ENCODE measurements around the gene TFE3. TPM values are rescaled to one million over a fixed set of nuclear protein-coding genes. Genes with fewer than 3 reads are reported as not detected.
A peak's percentile ranks its signal among the peaks of the same experiment; 100 is the strongest.

The TFE3 gene
- polyA plus RNA-seq, 3 donors = 12.8 to 41.2 (median 22.0) TPM

- H3K4me2 ChIP-seq (replicated peaks; ENCODE audit: extremely low read depth, low read length, poor library complexity, severe bottlenecking) = no peak overlapping the region
- no peak overlapping the region for H2AFZ ChIP-seq (ENCODE audit: insufficient read depth, low read depth, low read length, poor library complexity, severe bottlenecking)
- H3K9ac ChIP-seq (ENCODE audit: insufficient read depth, low read length, poor library complexity, severe bottlenecking) = no peak overlapping the region
- H3K27ac Mint-ChIP-seq = no peak overlapping the region
- H3K27me3 Mint-ChIP-seq (ENCODE audit: low read depth in 3 of 3) = peaks cover 2 to 4% (median 2%) of the 10 kb centered on the region in 3 donors
- peaks cover 28 to 32% of the 10 kb centered on the region in 2 donors for H3K36me3 ChIP-seq (replicated peaks in 1 of 2; ENCODE audit: control insufficient read depth in 1 of 2, insufficient read depth in 2 of 2, low read length in 2 of 2)
- no peak for TF ChIP-seq CTCF (IDR thresholded peaks at IDR 0.05)
- peaks cover 0 to 14% (median 1%) of the 10 kb centered on the region in 7 donors for H3K9me3 Mint-ChIP-seq
- intact Hi-C loops (cut with micrococcal nuclease) = no loop called here
- H3K79me2 ChIP-seq (ENCODE audit: insufficient read depth, low read length) = peaks cover 9% of the 10 kb centered on the region
- H3K4me1 ChIP-seq (ENCODE audit: control insufficient read depth in 1 of 2, insufficient read depth in 2 of 2, low read length in 2 of 2) = peaks cover 24 to 30% of the 10 kb centered on the region in 2 donors
- H3K27ac ChIP-seq (ENCODE audit: low read depth in 1 of 2, low read length in 2 of 2) = no peak overlapping the region
- H3K4me3 Mint-ChIP-seq = no peak overlapping the region
- peaks cover 29% of the 10 kb centered on the region for H3K4me1 Mint-ChIP-seq
- H3K4me3 ChIP-seq (replicated peaks in 1 of 3; ENCODE audit: low read depth in 2 of 3, low read length in 3 of 3) = no peak overlapping the region
- no peaks in the 10 kb centered on the region for H3K27me3 ChIP-seq (ENCODE audit: control insufficient read depth in 2 of 2, insufficient read depth in 2 of 2, low read length in 2 of 2)
- 100% methylated on average over 2 of the region's 5 CpGs for WGBS (ENCODE audit: insufficient coverage)
- no peaks in the 10 kb centered on the region for H3K9me3 ChIP-seq (replicated peaks in 1 of 2; ENCODE audit: control insufficient read depth in 1 of 2, insufficient read depth in 1 of 2, low read length in 2 of 2)
- no peak for DNase-seq
- H3K36me3 Mint-ChIP-seq = peaks cover 26 to 27% of the 10 kb centered on the region in 2 donors
- H4K20me1 ChIP-seq (ENCODE audit: insufficient read depth, low read length) = no peaks in the 10 kb centered on the region
Measured at GRCh38 chrX:49077941-49078340, 34.8 kb upstream of the TFE3 start.

GRCh38 chrX:49075347-49075746, 32.2 kb upstream of the TFE3 start:
- H3K9me3 Mint-ChIP-seq = peaks cover 0 to 15% (median 6%) of the 10 kb centered on the region in 7 donors
- Histone ChIP-seq H3K9me3 (replicated peaks in 1 of 2; ENCODE audit: control insufficient read depth in 1 of 2, insufficient read depth in 1 of 2, low read length in 2 of 2) (no peaks in the 10 kb centered on the region), H3K4me1 (ENCODE audit: control insufficient read depth in 1 of 2, insufficient read depth in 2 of 2, low read length in 2 of 2) (peaks cover 24 to 30% of the 10 kb centered on the region in 2 donors), H3K36me3 (replicated peaks in 1 of 2; ENCODE audit: control insufficient read depth in 1 of 2, insufficient read depth in 2 of 2, low read length in 2 of 2) (peaks cover 28 to 32% of the 10 kb centered on the region in 2 donors), H2AFZ (ENCODE audit: insufficient read depth, low read depth, low read length, poor library complexity, severe bottlenecking) (no peak overlapping the region), H3K27ac (ENCODE audit: low read depth in 1 of 2, low read length in 2 of 2) (no peak overlapping the region), H3K79me2 (ENCODE audit: insufficient read depth, low read length) (peaks cover 9% of the 10 kb centered on the region), H3K4me2 (replicated peaks; ENCODE audit: extremely low read depth, low read length, poor library complexity, severe bottlenecking) (no peak overlapping the region), H3K9ac (ENCODE audit: insufficient read depth, low read length, poor library complexity, severe bottlenecking) (no peak overlapping the region), H3K27me3 (ENCODE audit: control insufficient read depth in 2 of 2, insufficient read depth in 2 of 2, low read length in 2 of 2) (no peaks in the 10 kb centered on the region), H3K4me3 (replicated peaks in 1 of 3; ENCODE audit: low read depth in 2 of 3, low read length in 3 of 3) (no peak overlapping the region), H4K20me1 (ENCODE audit: insufficient read depth, low read length) (no peaks in the 10 kb centered on the region)
- peaks cover 30% of the 10 kb centered on the region for H3K4me1 Mint-ChIP-seq
- no peak overlapping the region for H3K4me3 Mint-ChIP-seq
- no peak for DNase-seq
- TF ChIP-seq CTCF (IDR thresholded peaks at IDR 0.05) = no peak
- 100% methylated on average over 5 of the region's 13 CpGs for WGBS (ENCODE audit: insufficient coverage)
- H3K27ac Mint-ChIP-seq = peak overlapping the region in 2 of 7 donors; percentile 20 to 25
- peaks cover 26 to 27% of the 10 kb centered on the region in 2 donors for H3K36me3 Mint-ChIP-seq
- intact Hi-C loops (cut with micrococcal nuclease) = loop anchor here in 1 of 2 donors (2.0 kb wide), 1 partner anchor 73 kb away; the partner anchor contains the start of gene GRIPAP1
- H3K27me3 Mint-ChIP-seq (ENCODE audit: low read depth in 3 of 3) = peaks cover 3 to 11% (median 3%) of the 10 kb centered on the region in 3 donors
